COLO668 (cell line): ENCODE data around the gene RAB8A.
"Not testable (repeated sequence)": the region's sequence is repeated elsewhere in the genome, so short reads cannot be mapped to it uniquely, and the experiment has no call there.

ENCODE experiments used
- DNase-seq: peaks from one replicate; lab custom pipeline; 2025; ENCODE audit not compliant: unreplicated experiment; lab: John Stamatoyannopoulos, UW

RAB8A gene

DNA sequence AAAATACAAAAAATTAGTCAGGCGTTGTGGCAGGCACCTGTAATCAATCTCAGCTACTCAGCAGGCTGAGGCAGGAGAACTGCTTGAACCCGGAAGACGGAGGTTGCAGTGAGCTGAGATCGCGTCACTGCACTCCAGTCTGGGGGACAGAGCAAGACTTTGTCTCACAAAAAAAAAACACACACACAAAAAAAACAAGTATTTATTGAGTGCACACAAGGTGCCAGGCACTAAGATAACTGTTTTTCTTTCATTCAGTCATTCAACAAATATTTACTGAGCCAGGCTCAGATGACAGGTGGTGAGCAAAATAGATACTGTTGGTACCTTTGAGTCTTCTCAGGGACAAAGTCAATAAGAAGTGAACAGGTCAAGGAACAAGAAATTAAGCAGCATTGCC lies 55.4 kb downstream of the RAB8A start:
- no peak for DNase-seq

DNA sequence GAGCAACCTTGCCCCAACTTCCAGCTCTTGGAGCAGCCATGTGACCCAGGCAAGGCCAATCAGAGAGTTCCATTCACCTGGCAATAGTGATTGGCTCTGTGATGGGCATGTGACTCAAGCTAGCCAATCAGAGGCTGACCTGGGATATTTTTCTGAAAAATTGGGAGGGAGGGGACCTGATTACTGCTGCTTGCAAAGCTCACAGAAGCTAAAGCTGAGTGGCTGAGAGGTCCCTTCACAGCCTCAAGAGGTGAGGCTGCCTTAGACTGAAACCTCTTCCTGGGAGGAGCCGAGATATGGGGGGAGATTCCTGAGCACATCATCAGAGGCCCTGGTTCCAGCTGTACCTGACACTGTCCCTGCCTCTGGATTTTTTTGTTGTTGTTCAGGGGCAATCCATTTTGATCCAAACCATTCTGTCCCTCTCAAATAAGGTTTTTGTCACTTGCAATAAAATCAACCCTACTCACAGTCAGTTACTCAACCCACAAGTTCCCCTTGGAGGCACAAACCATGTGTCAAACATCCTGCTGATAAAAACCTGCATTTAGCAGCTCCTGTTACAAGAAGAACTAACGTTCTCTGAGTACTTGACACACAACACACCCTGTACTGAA lies 56.9 kb downstream of the RAB8A start:
- DNase-seq: no peak

GRCh38 chr19:16170134-16170533 lies 58.4 kb downstream of the RAB8A start:
- no peak for DNase-seq

- DNase-seq: no peak
Observed at GRCh38 chr19:16175954-16176353, 64.3 kb downstream of the RAB8A start.

- DNase-seq: not testable (repeated sequence)
Observed at GRCh38 chr19:16178866-16179265, 67.2 kb downstream of the RAB8A start.

GRCh38 chr19:16180611-16181010 lies 68.9 kb downstream of the RAB8A start:
- no peak for DNase-seq
